Subcutaneous abdominal adipose tissue (tissue), 5 donors: ENCODE data around the gene GALM.
A peak's percentile ranks its signal among the peaks of the same experiment; 100 is the strongest.
"Not testable (repeated sequence)": the region's sequence is repeated elsewhere in the genome, so short reads cannot be mapped to it uniquely, and the experiment has no call there.

ENCODE experiments used
- H3K27ac ChIP-seq: one replicate; pipeline ENCODE4 v1.7.0; 2013; ENCODE audit warnings: low read depth, mild to moderate bottlenecking, inconsistent platforms, low read length, moderate library complexity
- H3K27me3 ChIP-seq, 5 donors: one replicate each; pipeline ENCODE4 v1.7.0; 2013; ENCODE audit warnings: low read length in 5 of 5, inconsistent platforms in 1 of 5; ENCODE audit not compliant: control insufficient read depth in 5 of 5, insufficient read depth in 4 of 5
- H3K36me3 ChIP-seq, 5 donors: one replicate each; pipeline ENCODE4 v1.7.0; 2013; ENCODE audit warnings: low read length in 5 of 5; ENCODE audit not compliant: control insufficient read depth in 5 of 5, insufficient read depth in 5 of 5
- H3K4me1 ChIP-seq, 5 donors: one replicate each; pipeline ENCODE4 v1.7.0; 2013; ENCODE audit warnings: low read length in 5 of 5, mild to moderate bottlenecking in 3 of 5, moderate library complexity in 1 of 5; ENCODE audit not compliant: control insufficient read depth in 5 of 5, insufficient read depth in 5 of 5
- H3K4me3 ChIP-seq, 5 donors: one replicate each; pipeline ENCODE4 v1.7.0; 2013; ENCODE audit warnings: low read length in 5 of 5, low read depth in 1 of 5
- H3K9ac ChIP-seq, 5 donors: one replicate each; pipeline ENCODE4 v1.7.0; 2013; ENCODE audit warnings: low read length in 5 of 5, mild to moderate bottlenecking in 4 of 5, moderate library complexity in 3 of 5
- H3K9me3 ChIP-seq, 5 donors: one replicate each; pipeline ENCODE4 v1.7.0; 2013; ENCODE audit warnings: low read length in 5 of 5; ENCODE audit not compliant: control insufficient read depth in 5 of 5
- donor health status: healthy.
- donor health status: healthy.
- donor health status: healthy.
- donor health status: healthy.
- donor health status: healthy.

Gene GALM

DNA sequence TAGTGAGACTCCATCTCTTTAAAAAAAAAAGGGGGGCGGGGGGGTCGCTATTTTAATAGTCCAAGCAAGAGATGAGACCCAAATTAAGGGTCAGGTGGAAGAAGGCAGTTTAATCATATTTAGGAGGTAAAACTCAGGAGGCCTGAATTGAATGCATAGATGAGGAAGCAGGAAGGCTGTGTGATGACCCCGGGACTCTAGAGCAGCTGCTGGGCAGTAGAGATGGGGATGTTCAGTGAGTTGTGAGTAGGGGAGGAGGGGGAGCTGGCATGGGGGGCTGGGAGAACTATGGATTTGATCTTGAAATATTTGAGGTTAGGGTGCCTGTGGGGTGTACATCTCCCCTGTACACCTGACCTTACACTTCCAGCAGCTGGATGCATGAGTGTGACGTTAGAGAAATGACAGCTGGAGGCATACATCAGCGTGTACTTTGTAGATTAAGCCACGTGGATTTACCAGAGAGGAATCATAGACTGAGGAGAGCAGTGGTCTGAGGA lies 41.0 kb downstream of the GALM start:
- H3K27ac ChIP-seq, result no peak overlapping the region
- H3K27me3 ChIP-seq, result no peaks in the 10 kb centered on the region
- H3K4me1 ChIP-seq, result no peaks in the 10 kb centered on the region
- H3K9ac ChIP-seq, result no peak overlapping the region
- H3K9me3 ChIP-seq, result no peaks in the 10 kb centered on the region
- no peak overlapping the region for H3K4me3 ChIP-seq
- H3K36me3 ChIP-seq, result peaks cover 0 to 11% (median 4%) of the 10 kb centered on the region in 5 donors

DNA sequence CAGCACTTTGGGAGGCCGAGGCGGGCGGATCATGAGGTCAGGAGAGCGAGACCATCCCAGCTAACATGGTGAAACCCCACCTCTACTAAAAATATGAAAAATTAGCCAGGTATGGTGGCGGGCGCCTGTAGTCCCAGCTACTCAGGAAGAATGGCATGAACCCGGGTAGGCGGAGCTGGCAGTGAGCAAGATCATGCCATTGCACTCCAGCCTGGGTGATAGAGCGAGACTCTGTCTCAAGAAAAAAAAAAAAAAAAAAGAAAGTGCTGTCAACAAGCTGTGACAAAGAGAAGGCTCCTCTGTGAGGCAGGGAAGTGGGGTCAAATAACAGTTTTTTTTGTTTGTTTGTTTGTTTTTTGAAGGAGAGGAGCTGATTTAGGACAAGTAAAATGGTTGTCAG lies 42.6 kb downstream of the GALM start:
- Histone ChIP-seq H3K36me3 (peaks cover 0 to 20% (median 4%) of the 10 kb centered on the region in 5 donors), H3K9ac (peak overlapping the region in 1 of 5 donors; percentile 20)
- not testable (repeated sequence) for H3K27me3 ChIP-seq, H3K4me3 ChIP-seq, H3K9me3 ChIP-seq, H3K4me1 ChIP-seq, H3K27ac ChIP-seq

DNA sequence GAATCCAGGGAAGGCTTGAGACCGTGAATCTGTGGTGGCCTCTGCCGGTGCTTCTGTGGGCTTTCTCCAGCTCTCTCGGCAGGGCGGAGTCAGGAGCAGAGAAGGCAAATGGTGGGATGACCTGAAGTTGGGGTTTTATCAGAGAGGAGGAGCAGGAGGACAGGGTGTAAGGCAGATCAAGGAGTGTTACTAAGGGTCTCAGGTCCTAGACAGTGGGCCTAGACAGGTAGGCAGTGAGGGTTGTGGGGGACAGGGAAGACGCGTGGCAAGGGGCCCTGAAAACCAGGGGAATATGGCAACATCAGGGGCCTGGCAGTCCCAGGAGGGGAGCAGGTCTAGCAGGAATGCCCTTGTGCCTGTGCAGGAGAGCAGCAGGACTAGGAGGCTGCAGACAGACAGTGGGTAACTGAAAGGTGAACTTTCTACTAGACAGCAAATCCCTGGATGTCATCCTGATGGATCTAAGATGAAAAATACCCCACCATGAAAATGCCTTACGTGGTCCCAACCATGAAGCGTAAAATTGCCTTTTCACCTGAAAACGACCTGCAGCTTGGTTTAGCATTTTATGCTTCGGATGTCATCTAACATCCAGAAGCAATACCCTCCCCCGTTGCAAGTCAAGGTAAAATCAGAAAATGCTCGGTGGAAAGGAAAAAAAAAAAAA lies 43.1 kb downstream of the GALM start:
- Histone ChIP-seq H3K4me3 (no peak overlapping the region), H3K4me1 (no peaks in the 10 kb centered on the region), H3K9me3 (no peaks in the 10 kb centered on the region), H3K27me3 (no peaks in the 10 kb centered on the region), H3K36me3 (peaks cover 0 to 20% (median 4%) of the 10 kb centered on the region in 5 donors), H3K27ac (no peak overlapping the region), H3K9ac (peak overlapping the region in 1 of 5 donors; percentile 20)

DNA sequence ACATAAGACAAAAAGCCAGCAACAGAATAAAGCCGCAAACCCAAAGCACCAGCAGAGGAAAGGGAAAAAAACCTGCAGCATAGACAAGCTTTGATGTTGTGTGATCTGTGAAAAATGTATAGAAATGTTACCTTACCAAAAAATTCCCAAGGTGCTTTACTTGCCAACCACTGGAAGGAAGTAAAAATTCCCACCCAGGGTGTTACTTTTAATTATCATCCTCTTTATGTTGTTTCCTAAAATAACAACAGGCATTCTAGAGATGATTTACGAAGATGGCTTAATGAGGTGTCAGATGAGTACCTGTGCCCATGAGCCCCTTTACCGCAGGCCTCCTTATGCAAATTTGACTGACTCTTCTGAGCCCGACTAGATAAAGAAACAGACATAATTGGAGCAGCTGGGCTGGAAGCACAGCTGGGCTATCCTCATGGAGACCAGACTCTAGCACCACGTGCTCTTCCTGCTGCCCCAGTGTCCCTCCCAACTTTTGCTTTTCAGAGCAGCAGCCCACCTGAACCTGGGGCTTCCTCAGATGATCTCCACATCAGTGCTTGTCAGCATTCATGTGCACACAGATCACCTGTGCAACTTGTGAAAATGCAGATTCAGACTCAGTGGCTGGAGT lies 43.8 kb downstream of the GALM start:
- Histone ChIP-seq H3K27me3 (no peaks in the 10 kb centered on the region), H3K4me3 (no peak overlapping the region), H3K36me3 (peaks cover 0 to 20% (median 4%) of the 10 kb centered on the region in 5 donors), H3K4me1 (no peaks in the 10 kb centered on the region), H3K9me3 (no peaks in the 10 kb centered on the region), H3K27ac (no peak overlapping the region), H3K9ac (no peak overlapping the region)

DNA sequence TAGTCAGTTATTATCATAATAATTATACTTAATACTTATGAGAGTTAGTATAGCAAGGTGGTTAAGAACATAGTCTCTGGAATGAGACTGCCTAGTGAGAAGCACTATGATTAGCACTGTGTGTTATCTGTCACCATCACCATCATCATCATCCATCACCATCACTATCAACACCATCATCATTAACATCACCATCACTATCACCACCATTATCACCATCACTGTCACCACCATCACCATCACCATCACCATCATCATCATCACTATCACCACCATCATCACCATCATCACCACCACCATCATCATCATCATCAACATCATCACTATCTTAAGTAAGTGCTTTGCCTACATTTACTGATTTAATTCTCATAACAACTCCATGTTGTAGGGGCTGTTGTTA lies 45.6 kb downstream of the GALM start:
- no peak overlapping the region for H3K4me3 ChIP-seq
- peaks cover 0 to 8% (median 3%) of the 10 kb centered on the region in 5 donors for H3K4me1 ChIP-seq
- no peaks in the 10 kb centered on the region for H3K27me3 ChIP-seq
- H3K9ac ChIP-seq, result no peak overlapping the region
- H3K36me3 ChIP-seq, result peaks cover 0 to 20% (median 4%) of the 10 kb centered on the region in 5 donors
- no peak overlapping the region for H3K27ac ChIP-seq
- H3K9me3 ChIP-seq, result no peaks in the 10 kb centered on the region

DNA sequence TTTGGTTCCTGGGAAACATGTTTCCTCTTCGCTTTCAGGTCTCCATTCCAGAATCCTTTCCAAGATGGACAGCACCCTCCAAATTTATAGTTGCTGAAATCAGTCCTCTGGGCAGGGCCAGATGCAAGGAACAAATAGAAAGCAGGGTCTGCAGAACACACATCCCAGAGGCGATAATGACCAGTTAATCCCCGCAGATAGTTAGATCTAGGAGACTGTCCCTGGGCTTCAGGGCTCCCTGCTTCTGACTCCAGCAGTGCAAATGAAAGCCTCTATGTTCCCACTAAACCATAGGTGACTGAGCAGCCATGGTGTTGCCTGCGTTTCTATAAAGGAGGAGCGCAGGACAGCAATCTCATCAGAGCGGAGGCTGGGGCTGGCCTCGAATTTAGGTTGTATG lies 46.5 kb downstream of the GALM start:
- Histone ChIP-seq H3K36me3 (peaks cover 0 to 20% (median 4%) of the 10 kb centered on the region in 5 donors), H3K4me1 (peaks cover 0 to 9% (median 3%) of the 10 kb centered on the region in 5 donors), H3K4me3 (no peak overlapping the region), H3K9me3 (no peaks in the 10 kb centered on the region), H3K27ac (no peak overlapping the region), H3K27me3 (no peaks in the 10 kb centered on the region), H3K9ac (no peak overlapping the region)

DNA sequence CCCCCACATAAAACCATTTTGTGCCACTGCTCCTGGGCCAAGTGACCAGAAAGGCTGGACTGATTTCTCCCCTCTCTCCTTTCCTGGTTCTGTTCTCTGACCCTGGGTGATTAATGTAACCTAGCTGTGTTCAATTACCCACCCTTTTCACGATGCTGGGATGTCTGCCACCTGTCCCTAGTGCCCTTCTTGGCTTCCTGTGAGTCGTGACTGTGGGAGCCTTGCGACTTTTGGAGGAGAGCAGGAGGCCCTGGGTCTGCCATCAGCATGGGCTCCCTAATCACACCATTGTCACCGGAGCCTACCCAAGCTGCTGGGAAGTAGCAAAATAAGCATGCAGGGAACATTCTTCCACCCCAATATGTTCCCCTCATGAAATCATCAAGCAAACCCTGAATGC lies 47.0 kb downstream of the GALM start:
- Histone ChIP-seq H3K27me3 (no peaks in the 10 kb centered on the region), H3K27ac (no peak overlapping the region), H3K4me3 (no peak overlapping the region), H3K36me3 (peaks cover 0 to 20% (median 4%) of the 10 kb centered on the region in 5 donors), H3K4me1 (peaks cover 0 to 9% (median 3%) of the 10 kb centered on the region in 5 donors), H3K9me3 (no peaks in the 10 kb centered on the region), H3K9ac (no peak overlapping the region)

DNA sequence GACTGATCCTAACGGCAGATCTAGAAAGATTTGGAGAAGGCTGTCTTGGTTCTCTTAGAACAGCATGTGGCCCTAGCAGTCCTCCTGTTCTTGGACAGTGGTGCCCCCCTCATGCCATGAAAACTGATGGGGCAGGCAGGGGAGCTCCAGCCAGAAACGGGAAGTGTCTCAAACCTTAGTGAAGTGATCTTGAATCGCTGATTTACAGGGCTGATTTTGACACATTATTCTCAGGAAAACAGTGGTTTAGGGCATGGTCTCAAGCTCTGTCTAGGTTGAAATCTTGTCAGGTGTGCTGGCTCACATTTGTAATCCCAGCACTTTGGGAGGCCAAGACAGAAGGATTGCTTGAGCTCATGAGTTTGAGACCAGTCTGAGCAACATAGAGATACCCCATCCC lies 47.4 kb downstream of the GALM start:
- Histone ChIP-seq H3K4me1 (peaks cover 0 to 9% (median 3%) of the 10 kb centered on the region in 5 donors), H3K9me3 (no peaks in the 10 kb centered on the region), H3K9ac (no peak overlapping the region), H3K27ac (no peak overlapping the region), H3K27me3 (no peaks in the 10 kb centered on the region), H3K4me3 (no peak overlapping the region), H3K36me3 (peaks cover 0 to 20% (median 4%) of the 10 kb centered on the region in 5 donors)

DNA sequence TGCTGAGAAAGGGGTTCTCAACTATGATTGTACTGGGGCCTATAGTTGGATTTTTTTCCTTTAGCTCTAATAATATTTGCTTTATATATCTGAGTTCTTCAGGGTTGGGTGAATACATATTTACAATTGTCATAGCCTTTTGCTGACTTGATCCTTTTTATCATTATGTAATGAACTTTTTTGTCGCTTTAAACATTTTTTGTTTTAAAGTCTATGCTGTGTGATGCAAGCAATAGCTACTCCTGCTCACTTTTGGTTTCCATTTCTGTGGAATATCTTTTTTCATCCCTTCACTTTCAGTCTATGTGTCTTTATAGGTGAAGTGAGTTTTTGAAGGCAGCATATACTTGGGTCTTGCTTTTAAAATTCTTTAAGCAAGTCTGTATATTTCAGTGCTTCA lies 49.0 kb downstream of the GALM start:
- not testable (repeated sequence) for H3K9ac ChIP-seq, H3K4me3 ChIP-seq, H3K27me3 ChIP-seq, H3K27ac ChIP-seq, H3K9me3 ChIP-seq
- Histone ChIP-seq H3K4me1 (peaks cover 0 to 10% (median 3%) of the 10 kb centered on the region in 5 donors), H3K36me3 (peaks cover 0 to 19% (median 4%) of the 10 kb centered on the region in 5 donors)

DNA sequence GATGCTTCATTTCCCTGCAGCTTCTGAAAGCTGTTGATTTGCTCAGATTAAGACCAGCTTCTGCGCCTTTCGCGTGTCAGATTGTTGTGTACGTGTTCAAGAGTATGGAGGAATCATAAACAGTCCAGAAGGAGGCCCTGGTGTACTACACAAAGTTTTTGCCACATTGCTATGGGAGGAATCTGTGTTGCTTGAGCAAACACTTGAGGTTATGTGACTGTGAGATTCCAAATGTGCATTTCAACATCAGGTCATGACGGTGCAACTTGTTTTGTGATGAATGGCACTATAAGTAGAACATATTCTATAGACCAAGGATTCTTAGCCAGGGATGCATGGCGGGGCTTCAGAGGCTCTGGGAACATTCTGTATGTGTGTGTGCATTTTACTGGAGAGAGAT lies 50.3 kb downstream of the GALM start:
- no peak overlapping the region for H3K27ac ChIP-seq
- H3K9me3 ChIP-seq, result peaks cover 0 to 2% (median 0%) of the 10 kb centered on the region in 5 donors
- H3K27me3 ChIP-seq, result no peaks in the 10 kb centered on the region
- peaks cover 0 to 16% (median 4%) of the 10 kb centered on the region in 5 donors for H3K36me3 ChIP-seq
- no peak overlapping the region for H3K4me3 ChIP-seq
- no peak overlapping the region for H3K9ac ChIP-seq
- H3K4me1 ChIP-seq, result peaks cover 0 to 23% (median 12%) of the 10 kb centered on the region in 5 donors
